A549 (cell line): ENCODE measurements around the gene C5orf63.

Experiments used
- EP300 ChIP-seq, 2 experiments: fragments of >200 bp; sonication (Bioruptor Twin); formaldehyde crosslinking; IDR thresholded peaks; 2 replicates in 1 of 2; 3 replicates in 1 of 2; pipeline ENCODE4 v1.6.1; 2016 to 2017
- POLR2A ChIP-seq: IDR thresholded peaks from 2 replicates; pipeline ENCODE4 v1.6.1; 2012; ENCODE audit warnings: mild to moderate bottlenecking, low read length
- ZNF302 ChIP-seq: fragments of 250-450 bp; sonication (Bioruptor Pico); IDR thresholded peaks from 2 replicates; pipeline ENCODE4 v1.9.0; 2021; ENCODE audit warnings: inconsistent platforms, mild to moderate bottlenecking, moderate library complexity
- TF ChIP-seq, protein P1 (sequence below): fragments of >200 bp; sonication (Bioruptor Twin); formaldehyde crosslinking; IDR thresholded peaks from 3 replicates; pipeline ENCODE4 v1.5.1; 2016
- TF ChIP-seq, protein P2 (sequence below): fragments of >200 bp; sonication (Bioruptor Twin); formaldehyde crosslinking; IDR thresholded peaks from 3 replicates; pipeline ENCODE4 v1.6.1; 2016

DNA sequence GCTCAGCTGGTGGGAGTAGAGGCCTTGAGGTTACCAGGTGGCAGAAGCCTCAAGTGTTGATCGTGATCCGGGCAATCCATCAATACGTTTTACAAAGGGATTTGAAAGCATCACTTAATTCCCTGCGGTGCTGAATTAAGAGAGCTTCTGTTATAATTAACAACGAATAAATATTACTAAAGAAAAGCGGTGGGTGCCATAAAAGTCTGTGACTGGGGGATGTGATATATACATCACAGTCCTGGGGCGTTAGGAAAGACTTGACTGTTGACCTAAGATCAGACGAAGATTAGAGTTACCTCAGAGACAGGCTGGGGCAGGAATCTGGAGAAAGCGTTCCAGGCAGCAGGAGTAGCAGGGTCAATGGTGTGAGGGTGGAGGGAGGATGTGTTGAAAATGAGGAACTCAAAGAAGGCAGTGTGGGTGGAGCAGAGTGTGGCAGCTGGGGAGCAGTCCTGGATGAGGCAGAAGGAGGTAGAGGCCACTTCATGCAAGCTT, 6.7 kb upstream of the C5orf63 start:
- TF ChIP-seq ZNF302 (CRISPR knock-in tag): no peak
- TF ChIP-seq, protein P1, sequence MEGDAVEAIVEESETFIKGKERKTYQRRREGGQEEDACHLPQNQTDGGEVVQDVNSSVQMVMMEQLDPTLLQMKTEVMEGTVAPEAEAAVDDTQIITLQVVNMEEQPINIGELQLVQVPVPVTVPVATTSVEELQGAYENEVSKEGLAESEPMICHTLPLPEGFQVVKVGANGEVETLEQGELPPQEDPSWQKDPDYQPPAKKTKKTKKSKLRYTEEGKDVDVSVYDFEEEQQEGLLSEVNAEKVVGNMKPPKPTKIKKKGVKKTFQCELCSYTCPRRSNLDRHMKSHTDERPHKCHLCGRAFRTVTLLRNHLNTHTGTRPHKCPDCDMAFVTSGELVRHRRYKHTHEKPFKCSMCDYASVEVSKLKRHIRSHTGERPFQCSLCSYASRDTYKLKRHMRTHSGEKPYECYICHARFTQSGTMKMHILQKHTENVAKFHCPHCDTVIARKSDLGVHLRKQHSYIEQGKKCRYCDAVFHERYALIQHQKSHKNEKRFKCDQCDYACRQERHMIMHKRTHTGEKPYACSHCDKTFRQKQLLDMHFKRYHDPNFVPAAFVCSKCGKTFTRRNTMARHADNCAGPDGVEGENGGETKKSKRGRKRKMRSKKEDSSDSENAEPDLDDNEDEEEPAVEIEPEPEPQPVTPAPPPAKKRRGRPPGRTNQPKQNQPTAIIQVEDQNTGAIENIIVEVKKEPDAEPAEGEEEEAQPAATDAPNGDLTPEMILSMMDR: no peak
- TF ChIP-seq, protein P2, sequence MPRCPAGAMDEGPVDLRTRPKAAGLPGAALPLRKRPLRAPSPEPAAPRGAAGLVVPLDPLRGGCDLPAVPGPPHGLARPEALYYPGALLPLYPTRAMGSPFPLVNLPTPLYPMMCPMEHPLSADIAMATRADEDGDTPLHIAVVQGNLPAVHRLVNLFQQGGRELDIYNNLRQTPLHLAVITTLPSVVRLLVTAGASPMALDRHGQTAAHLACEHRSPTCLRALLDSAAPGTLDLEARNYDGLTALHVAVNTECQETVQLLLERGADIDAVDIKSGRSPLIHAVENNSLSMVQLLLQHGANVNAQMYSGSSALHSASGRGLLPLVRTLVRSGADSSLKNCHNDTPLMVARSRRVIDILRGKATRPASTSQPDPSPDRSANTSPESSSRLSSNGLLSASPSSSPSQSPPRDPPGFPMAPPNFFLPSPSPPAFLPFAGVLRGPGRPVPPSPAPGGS: no peak
- no peak for TF ChIP-seq POLR2A
- TF ChIP-seq EP300 (IDR thresholded peaks at IDR 0.05): no peak
